MM.1S (cell line): ENCODE data around the gene GSG1L.

ENCODE experiments used
- EZH2 ChIP-seq: fragments of 300-600 bp; sonication (generic); optimal IDR thresholded peaks from 2 replicates; pipeline ENCODE3; 2017; ENCODE audit warnings: low read depth, mild to moderate bottlenecking, antibody characterized with exemption, low read length, mixed read lengths
- TF ChIP-seq, protein P1 (sequence below): fragments of 300-600 bp; sonication (generic); IDR thresholded peaks from 2 replicates; pipeline ENCODE4 v1.5.1; 2016; ENCODE audit warnings: antibody characterized with exemption, low read length, mixed read lengths

DNA sequence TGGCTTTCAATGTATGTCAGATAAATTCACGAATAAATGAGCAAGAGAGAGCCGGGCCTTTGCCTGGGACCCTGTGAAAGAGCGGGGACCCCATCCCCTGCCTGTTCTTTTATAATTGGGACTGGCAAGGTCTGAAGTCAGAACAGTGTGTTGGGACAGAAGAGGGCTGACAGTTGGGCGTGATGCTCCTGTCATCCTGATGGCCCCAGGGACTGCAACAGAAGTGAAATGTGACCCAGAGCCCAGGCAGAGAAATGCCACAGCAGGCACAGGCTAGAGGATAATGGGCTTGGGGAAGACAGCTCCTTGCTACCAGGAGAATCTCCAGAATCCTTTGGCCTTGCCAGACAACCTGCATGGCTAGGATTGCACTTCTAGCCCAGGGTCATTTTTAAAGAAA is 37.9 kb downstream of the GSG1L start:
- TF ChIP-seq, protein P1, sequence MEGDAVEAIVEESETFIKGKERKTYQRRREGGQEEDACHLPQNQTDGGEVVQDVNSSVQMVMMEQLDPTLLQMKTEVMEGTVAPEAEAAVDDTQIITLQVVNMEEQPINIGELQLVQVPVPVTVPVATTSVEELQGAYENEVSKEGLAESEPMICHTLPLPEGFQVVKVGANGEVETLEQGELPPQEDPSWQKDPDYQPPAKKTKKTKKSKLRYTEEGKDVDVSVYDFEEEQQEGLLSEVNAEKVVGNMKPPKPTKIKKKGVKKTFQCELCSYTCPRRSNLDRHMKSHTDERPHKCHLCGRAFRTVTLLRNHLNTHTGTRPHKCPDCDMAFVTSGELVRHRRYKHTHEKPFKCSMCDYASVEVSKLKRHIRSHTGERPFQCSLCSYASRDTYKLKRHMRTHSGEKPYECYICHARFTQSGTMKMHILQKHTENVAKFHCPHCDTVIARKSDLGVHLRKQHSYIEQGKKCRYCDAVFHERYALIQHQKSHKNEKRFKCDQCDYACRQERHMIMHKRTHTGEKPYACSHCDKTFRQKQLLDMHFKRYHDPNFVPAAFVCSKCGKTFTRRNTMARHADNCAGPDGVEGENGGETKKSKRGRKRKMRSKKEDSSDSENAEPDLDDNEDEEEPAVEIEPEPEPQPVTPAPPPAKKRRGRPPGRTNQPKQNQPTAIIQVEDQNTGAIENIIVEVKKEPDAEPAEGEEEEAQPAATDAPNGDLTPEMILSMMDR, result no peak
- TF ChIP-seq EZH2, result no peak
